ENCODE results near the gene HGS. TPM values are rescaled to one million over a fixed set of nuclear protein-coding genes. Genes with fewer than 3 reads are reported as not detected.

Gene HGS
- total RNA-seq, 2 donors from 2014 or later, result 114 to 130 TPM

GRCh38 chr17:81683208-81683583 lies 615 bp upstream of the HGS start:
- Histone ChIP-seq H3K27me3 (ENCODE audit: control insufficient read depth, insufficient read depth, low read length, poor library complexity, severe bottlenecking) (no peaks in the 10 kb centered on the region), H3K9me3 (ENCODE audit: control insufficient read depth, low read length) (no peaks in the 10 kb centered on the region), H3K36me3 (ENCODE audit: control insufficient read depth, insufficient read depth, low read length) (peaks cover 35% of the 10 kb centered on the region), H3K9ac (ENCODE audit: extremely low read depth, low read length, poor library complexity, severe bottlenecking) (peak overlapping the region; percentile 86), H3K27ac (ENCODE audit: low read depth, low read length) (peak overlapping the region; percentile 88), H3K4me1 (ENCODE audit: control insufficient read depth, insufficient read depth, low read length) (peaks cover 5% of the 10 kb centered on the region), H3K4me3 (ENCODE audit: low read length) (peak overlapping the region; percentile 85)
- 1% methylated on average over 20 to 37 of the region's 37 CpGs for WGBS, 2 experiments (ENCODE audit: insufficient coverage in 1 of 2, insufficient read length in 1 of 2)
- Mint-ChIP-seq H3K27ac (peak overlapping the region; percentile 91), H3K9me3 (no peaks in the 10 kb centered on the region), H3K4me3 (peak overlapping the region; percentile 85), H3K4me1 (peaks cover 14% of the 10 kb centered on the region), H3K36me3 (ENCODE audit: low read depth) (peaks cover 22% of the 10 kb centered on the region), H3K27me3 (ENCODE audit: insufficient read depth) (no peaks in the 10 kb centered on the region)
- TF ChIP-seq CTCF (conservative IDR thresholded peaks at IDR 0.05), result no peak
- no peak for DNase-seq

GRCh38 chr17:81684442-81684911 lies 666 bp downstream of the HGS start:
- peaks cover 32% of the 10 kb centered on the region for H3K36me3 Mint-ChIP-seq (ENCODE audit: low read depth)
- H3K4me3 ChIP-seq (ENCODE audit: low read length), result peak overlapping the region; percentile 85
- no peaks in the 10 kb centered on the region for H3K9me3 ChIP-seq (ENCODE audit: control insufficient read depth, low read length)
- H3K36me3 ChIP-seq (ENCODE audit: control insufficient read depth, insufficient read depth, low read length), result peaks cover 46% of the 10 kb centered on the region
- H3K4me3 Mint-ChIP-seq, result peak overlapping the region; percentile 85
- no peak for TF ChIP-seq CTCF (conservative IDR thresholded peaks at IDR 0.05)
- peak overlapping the region; percentile 57 for H3K27ac ChIP-seq (ENCODE audit: low read depth, low read length)
- peak overlapping the region; percentile 85 for H3K27ac Mint-ChIP-seq
- peaks cover 14% of the 10 kb centered on the region for H3K4me1 Mint-ChIP-seq
- no peaks in the 10 kb centered on the region for H3K27me3 Mint-ChIP-seq (ENCODE audit: insufficient read depth)
- H3K9me3 Mint-ChIP-seq, result no peaks in the 10 kb centered on the region
- H3K9ac ChIP-seq (ENCODE audit: extremely low read depth, low read length, poor library complexity, severe bottlenecking), result peak overlapping the region; percentile 91
- WGBS, 2 experiments (ENCODE audit: insufficient coverage in 1 of 2, insufficient read length in 1 of 2), result 15 to 19% methylated on average over 14 to 16 of the region's 16 CpGs
- no peaks in the 10 kb centered on the region for H3K27me3 ChIP-seq (ENCODE audit: control insufficient read depth, insufficient read depth, low read length, poor library complexity, severe bottlenecking)
- H3K4me1 ChIP-seq (ENCODE audit: control insufficient read depth, insufficient read depth, low read length), result peaks cover 5% of the 10 kb centered on the region
- no peak for DNase-seq

GRCh38 chr17:81685108-81685507 lies 1.3 kb downstream of the HGS start:
- TF ChIP-seq CTCF (conservative IDR thresholded peaks at IDR 0.05), result no peak
- Histone ChIP-seq H3K9ac (ENCODE audit: extremely low read depth, low read length, poor library complexity, severe bottlenecking) (peak overlapping the region; percentile 91), H3K9me3 (ENCODE audit: control insufficient read depth, low read length) (no peaks in the 10 kb centered on the region), H3K27me3 (ENCODE audit: control insufficient read depth, insufficient read depth, low read length, poor library complexity, severe bottlenecking) (no peaks in the 10 kb centered on the region), H3K4me3 (ENCODE audit: low read length) (peak overlapping the region; percentile 85), H3K36me3 (ENCODE audit: control insufficient read depth, insufficient read depth, low read length) (peaks cover 49% of the 10 kb centered on the region), H3K27ac (ENCODE audit: low read depth, low read length) (no peak overlapping the region), H3K4me1 (ENCODE audit: control insufficient read depth, insufficient read depth, low read length) (peaks cover 5% of the 10 kb centered on the region)
- DNase-seq, result peak; percentile 52
- H3K4me3 Mint-ChIP-seq, result peak overlapping the region; percentile 85
- peaks cover 14% of the 10 kb centered on the region for H3K4me1 Mint-ChIP-seq
- no peaks in the 10 kb centered on the region for H3K9me3 Mint-ChIP-seq
- no peaks in the 10 kb centered on the region for H3K27me3 Mint-ChIP-seq (ENCODE audit: insufficient read depth)
- 88 to 89% methylated on average over 12 of the region's 12 CpGs for WGBS, 2 experiments (ENCODE audit: insufficient coverage in 1 of 2, insufficient read length in 1 of 2)
- H3K27ac Mint-ChIP-seq, result peak overlapping the region; percentile 85
- H3K36me3 Mint-ChIP-seq (ENCODE audit: low read depth), result peaks cover 38% of the 10 kb centered on the region
